AG09319 (cell line): ENCODE results near the gene CDC34.

Source experiments
- DNase-seq: peaks from one replicate; pipeline ENCODE4 v3.0.0-alpha.2; 2010; ENCODE audit warnings: low read depth; ENCODE audit errors: extremely low read depth
- TF ChIP-seq, protein P1 (sequence below): IDR thresholded peaks from 2 replicates; pipeline ENCODE4 v1.5.1; 2011; ENCODE audit warnings: low read depth, mild to moderate bottlenecking, inconsistent platforms, low read length, moderate library complexity

Gene CDC34

DNA sequence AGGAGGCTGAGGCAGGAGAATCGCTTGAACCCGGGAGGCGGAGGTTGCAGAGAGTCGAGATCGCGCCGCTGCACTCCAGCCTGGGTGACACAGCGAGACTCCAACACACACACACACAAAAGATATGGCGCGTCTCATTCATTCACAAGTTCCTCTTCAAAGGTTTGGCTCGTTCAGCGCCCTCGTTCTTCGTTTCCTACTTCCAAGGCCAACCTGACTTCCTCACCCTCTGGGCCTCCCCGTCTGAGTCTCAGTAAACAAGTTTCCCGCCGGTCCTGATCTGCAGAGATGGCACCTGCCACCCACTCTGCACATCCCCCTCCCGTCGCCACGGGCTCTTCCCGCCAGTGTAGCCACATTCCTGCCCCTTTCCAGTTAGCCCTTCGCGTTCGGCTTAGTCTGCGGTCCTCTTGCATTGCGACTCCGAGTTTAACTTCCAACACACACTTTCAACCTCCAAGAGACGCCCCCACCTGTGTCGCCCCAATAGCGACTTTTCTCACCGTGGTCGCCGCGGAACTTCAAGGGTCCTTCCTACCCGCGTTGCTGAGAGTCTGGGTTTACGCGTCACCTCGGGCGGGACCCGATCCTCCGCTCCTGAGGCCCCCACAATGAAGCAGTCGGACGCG lies 39.5 kb downstream of the CDC34 start:
- DNase-seq, result no peak
- TF ChIP-seq, protein P1, sequence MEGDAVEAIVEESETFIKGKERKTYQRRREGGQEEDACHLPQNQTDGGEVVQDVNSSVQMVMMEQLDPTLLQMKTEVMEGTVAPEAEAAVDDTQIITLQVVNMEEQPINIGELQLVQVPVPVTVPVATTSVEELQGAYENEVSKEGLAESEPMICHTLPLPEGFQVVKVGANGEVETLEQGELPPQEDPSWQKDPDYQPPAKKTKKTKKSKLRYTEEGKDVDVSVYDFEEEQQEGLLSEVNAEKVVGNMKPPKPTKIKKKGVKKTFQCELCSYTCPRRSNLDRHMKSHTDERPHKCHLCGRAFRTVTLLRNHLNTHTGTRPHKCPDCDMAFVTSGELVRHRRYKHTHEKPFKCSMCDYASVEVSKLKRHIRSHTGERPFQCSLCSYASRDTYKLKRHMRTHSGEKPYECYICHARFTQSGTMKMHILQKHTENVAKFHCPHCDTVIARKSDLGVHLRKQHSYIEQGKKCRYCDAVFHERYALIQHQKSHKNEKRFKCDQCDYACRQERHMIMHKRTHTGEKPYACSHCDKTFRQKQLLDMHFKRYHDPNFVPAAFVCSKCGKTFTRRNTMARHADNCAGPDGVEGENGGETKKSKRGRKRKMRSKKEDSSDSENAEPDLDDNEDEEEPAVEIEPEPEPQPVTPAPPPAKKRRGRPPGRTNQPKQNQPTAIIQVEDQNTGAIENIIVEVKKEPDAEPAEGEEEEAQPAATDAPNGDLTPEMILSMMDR, result no peak

DNA sequence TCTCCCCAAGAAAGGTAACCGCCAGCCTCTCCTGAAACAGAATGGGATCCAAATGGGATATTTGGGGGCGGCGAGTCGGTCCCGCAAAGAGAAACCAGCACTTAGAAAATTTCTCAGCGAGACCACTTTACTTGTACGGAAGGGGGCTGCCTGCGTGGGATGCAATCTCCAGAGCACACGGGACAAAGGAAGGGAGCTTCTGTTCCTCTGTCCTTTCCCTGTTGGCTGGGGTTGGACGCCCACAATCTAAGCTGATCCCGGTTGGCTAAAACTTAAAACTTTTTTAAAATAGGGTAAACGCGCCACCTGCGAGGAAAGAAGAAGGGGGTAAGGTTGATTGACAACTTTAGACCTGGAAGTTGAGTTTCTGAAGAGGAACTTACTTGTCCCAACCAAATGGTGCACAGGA lies 40.0 kb downstream of the CDC34 start:
- TF ChIP-seq, protein P1, result no peak
- DNase-seq, result no peak

DNA sequence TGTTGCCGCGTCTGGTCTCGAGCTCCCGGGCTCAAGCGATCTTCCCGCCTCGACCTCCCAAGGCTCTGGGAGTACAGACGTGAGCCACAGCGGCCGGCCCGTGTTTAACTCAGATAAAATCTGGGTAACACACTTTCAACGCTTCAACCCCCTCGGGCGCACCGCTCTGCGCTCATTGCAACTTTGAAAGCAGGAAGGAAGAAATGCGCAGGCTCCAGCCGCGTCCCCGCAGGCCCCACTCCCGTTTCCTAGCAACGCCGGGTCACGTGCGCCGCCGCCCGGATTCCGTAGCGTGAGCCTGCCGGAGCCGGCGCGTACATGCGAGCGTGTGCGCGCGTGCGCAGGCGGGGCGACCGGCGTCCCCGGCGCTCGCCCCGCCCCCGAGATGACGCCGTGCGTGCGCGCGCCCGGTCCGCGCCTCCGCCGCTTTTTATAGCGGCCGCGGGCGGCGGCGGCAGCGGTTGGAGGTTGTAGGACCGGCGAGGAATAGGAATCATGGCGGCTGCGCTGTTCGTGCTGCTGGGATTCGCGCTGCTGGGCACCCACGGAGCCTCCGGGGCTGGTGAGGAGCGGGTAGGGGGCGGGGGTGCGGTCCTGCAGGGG lies 40.7 kb downstream of the CDC34 start, which contains the start of gene BSG:
Gene BSG, plus strand, starts transcription at position 457 of the 603 bp plus-strand sequence. Its CDS starts 39 bp downstream, at position 496.
- peak; percentile 93 for DNase-seq
- TF ChIP-seq, protein P1, result no peak

DNA sequence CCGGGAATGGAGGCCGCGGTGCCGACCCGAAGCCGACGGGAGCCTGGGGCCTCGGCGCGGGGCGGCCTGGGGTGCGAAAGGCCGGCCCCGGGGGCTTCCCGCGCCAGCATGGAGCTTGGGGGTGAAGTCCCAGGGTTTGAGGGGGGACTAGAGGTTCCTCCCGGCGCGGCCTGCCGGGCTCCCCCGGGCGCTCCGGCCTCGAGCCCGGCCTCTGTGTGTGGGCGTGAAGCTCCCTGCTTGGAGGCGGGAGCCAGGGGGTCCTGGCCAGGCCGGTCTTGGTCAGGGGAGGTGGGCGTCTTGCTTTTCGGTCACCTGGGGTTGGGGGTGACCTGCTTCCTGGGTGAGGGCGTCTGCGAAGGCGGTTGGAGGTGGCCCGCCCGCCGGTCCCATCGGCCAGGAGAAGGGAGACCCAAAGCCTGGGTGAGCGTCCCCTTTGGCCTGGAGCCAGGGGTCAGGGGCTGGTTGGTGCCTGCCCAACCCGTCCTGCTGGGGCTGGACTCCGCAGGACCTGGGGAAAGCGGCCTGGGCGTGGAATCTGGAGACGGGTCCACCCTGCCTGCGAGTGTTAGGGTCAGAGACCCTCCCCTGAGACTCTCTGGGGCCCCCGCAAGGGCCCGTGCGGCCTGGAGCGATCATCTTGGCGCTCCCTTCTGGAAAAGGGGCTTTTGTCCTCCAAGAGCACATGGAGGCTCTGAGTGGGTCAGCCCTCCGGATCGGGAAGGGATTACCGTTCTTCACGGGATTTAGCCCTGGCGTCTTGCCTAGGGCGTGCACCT lies 41.4 kb downstream of the CDC34 start:
- TF ChIP-seq, protein P1, result no peak
- no peak for DNase-seq

DNA sequence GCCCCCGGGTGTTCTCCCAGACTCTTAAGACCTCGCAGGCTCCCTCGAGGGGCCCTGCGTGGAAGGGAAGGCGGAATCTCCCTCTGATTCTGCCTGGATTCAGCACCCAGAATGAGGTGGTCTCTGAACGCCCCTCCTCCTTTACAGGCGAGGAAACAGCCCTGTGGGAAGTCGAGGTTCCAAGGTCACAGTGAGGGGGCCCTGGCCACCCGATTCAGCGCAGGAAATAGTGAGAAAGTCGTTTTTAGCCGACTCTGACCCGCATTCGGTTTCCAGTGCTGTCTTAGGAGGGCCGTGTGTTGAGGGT lies 41.9 kb downstream of the CDC34 start:
- TF ChIP-seq, protein P1, result no peak
- no peak for DNase-seq

DNA sequence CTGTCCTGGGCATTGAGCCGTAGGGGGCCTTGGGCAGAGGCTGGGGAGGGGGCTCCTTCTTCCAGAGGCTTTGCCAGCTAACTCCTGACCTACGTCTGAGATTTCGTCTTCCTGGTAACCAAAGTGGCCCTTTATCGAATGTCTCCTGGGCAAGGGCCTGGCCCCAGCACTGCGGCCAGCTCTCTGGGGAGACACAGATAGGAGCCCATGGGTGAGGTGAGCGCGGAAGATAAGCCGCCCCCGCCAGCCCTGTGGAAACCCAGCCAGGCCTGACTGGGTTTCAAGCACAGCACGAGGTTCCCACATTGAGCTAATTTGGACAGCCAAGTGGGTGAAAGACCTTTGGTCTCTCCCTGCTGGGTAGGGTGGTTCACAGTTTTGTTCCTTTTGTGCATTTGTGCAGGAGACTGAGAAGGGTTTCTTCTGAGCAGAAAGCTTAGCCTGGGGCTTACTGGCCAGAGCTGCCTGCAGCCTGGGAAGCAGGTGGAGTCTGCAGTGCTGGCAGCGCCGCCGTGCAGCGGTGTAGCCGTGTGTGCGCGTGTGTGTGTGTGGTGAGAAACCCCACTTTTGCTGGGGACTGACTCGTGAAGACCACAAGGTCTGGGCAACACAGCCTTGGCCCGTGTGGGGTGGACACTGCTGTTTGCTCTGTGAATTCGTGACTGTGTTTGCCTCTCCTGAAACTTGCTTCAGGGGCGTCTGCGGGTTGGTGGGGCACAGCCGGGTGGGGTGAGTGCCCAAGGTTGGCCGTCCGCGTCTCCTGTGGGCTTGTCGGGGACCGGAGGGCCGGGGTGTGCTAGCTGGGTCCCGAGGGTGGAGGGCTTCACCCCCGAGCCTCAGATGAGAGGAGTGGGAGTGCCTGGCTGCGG lies 43.3 kb downstream of the CDC34 start:
- no peak for DNase-seq
- TF ChIP-seq, protein P1, result no peak
